Naive thymus-derived CD4-positive, alpha-beta T cell (primary cell): ENCODE results near the gene STAT6. TPM values are rescaled to one million over a fixed set of nuclear protein-coding genes. Genes with fewer than 3 reads are reported as not detected.
A peak's percentile ranks its signal among the peaks of the same experiment; 100 is the strongest.
"Not testable (repeated sequence)": the region's sequence is repeated elsewhere in the genome, so short reads cannot be mapped to it uniquely, and the experiment has no call there.

Experiments used
- ATAC-seq: fragments of 150-1000 bp; cut with Tn5 transposase; 2 replicates; pipeline ENCODE4 v1.10.0; 2021; ENCODE audit warnings: mild to moderate bottlenecking, moderate library complexity
- CTCF ChIA-PET: fragments of 350-600 bp; sonication (Branson Sonifier 250); formaldehyde crosslinking; loops from one replicate; lab custom pipeline; 2021; ENCODE audit warnings: antibody characterized with exemption; lab: Charles Lee
- POLR2A ChIA-PET: fragments of 350-600 bp; sonication (Branson Sonifier 250); formaldehyde crosslinking; loops from one replicate; lab custom pipeline; 2021; ENCODE audit warnings: antibody characterized with exemption, inconsistent platforms; lab: Charles Lee
- DNase-seq, 9 donors: peaks; one replicate each; pipeline versions ENCODE4 v3.0.0 to v3.0.0-alpha.2; 2020 to 2022; ENCODE audit warnings: mixed read lengths in 1 of 9
- H3K27ac ChIP-seq: one replicate; pipeline ENCODE4 v1.7.0; 2013; ENCODE audit warnings: mild to moderate bottlenecking, low read depth, low read length, moderate library complexity
- H3K27me3 ChIP-seq, 2 donors: one replicate each; pipeline ENCODE4 v1.7.0; 2013; ENCODE audit warnings: low read length in 2 of 2, mild to moderate bottlenecking in 2 of 2, moderate library complexity in 2 of 2; ENCODE audit not compliant: control insufficient read depth in 2 of 2, insufficient read depth in 2 of 2
- H3K36me3 ChIP-seq, 3 experiments: 1 replicate in 2 of 3; 2 replicates in 1 of 3; pipeline ENCODE4 v1.7.0; 2013; ENCODE audit warnings: low read length in 3 of 3, mild to moderate bottlenecking in 3 of 3, moderate library complexity in 1 of 3; ENCODE audit not compliant: insufficient read depth in 3 of 3, control insufficient read depth in 2 of 3
- H3K4me1 ChIP-seq, 2 donors: one replicate each; pipeline ENCODE4 v1.7.0; 2013; ENCODE audit warnings: low read length in 2 of 2, mild to moderate bottlenecking in 2 of 2, moderate library complexity in 1 of 2; ENCODE audit not compliant: control insufficient read depth in 2 of 2, insufficient read depth in 2 of 2
- H3K4me3 ChIP-seq: 2 replicates; pipeline ENCODE4 v1.7.0; 2013; ENCODE audit warnings: mild to moderate bottlenecking, low read length
- H3K9me3 ChIP-seq, 3 experiments: 1 replicate in 2 of 3; 2 replicates in 1 of 3; pipeline ENCODE4 v1.7.0; 2013; ENCODE audit warnings: low read length in 3 of 3; ENCODE audit not compliant: control insufficient read depth in 2 of 3
- H3K27ac Mint-ChIP-seq, 9 donors: one replicate each; pipeline ENCODE4 v1.8.0; 2020 to 2022; ENCODE audit warnings: mixed read lengths in 9 of 9, mild to moderate bottlenecking in 8 of 9, moderate library complexity in 5 of 9, inconsistent platforms in 2 of 9
- H3K27me3 Mint-ChIP-seq, 5 donors: one replicate each; pipeline ENCODE4 v1.8.0; 2021 to 2022; ENCODE audit warnings: mixed read lengths in 5 of 5, mild to moderate bottlenecking in 1 of 5
- H3K36me3 Mint-ChIP-seq, 5 donors: one replicate each; pipeline ENCODE4 v1.8.0; 2020 to 2022; ENCODE audit warnings: mixed read lengths in 5 of 5, mild to moderate bottlenecking in 3 of 5, inconsistent platforms in 1 of 5
- H3K4me1 Mint-ChIP-seq, 7 donors: one replicate each; pipeline ENCODE4 v1.8.0; 2020 to 2022; ENCODE audit warnings: mixed read lengths in 7 of 7, mild to moderate bottlenecking in 3 of 7, inconsistent platforms in 1 of 7
- H3K4me3 Mint-ChIP-seq, 10 donors: one replicate each; pipeline ENCODE4 v1.8.0; 2020 to 2022; ENCODE audit warnings: mild to moderate bottlenecking in 10 of 10, mixed read lengths in 10 of 10, moderate library complexity in 6 of 10, inconsistent platforms in 2 of 10
- H3K9me3 Mint-ChIP-seq, 11 donors: one replicate each; pipeline ENCODE4 v1.8.0; 2020 to 2022; ENCODE audit warnings: mixed read lengths in 11 of 11, mild to moderate bottlenecking in 4 of 11, inconsistent platforms in 1 of 11, moderate library complexity in 1 of 11
- intact Hi-C, 2 donors: fragments of 100-400 bp; cut with micrococcal nuclease; formaldehyde crosslinking; loops; one replicate each; pipeline ENCODE4 v1.15.1; 2023
- polyA plus RNA-seq, 2 donors: library from polyadenylated mRNA; unstranded; fragments of 300-500 nt; fragmentation: Illumina TruSeq; gene quantifications; one replicate each; pipeline ENCODE4 v1.2.3, GENCODE V29; 2021
- total RNA-seq, 6 experiments: library from RNA in 5 of 6; stranded (reverse) in 5 of 6; gene quantifications; 1 replicate in 5 of 6; 2 replicates in 1 of 6; pipeline ENCODE4 v1.2.3 and lab custom pipeline; 2021 to 2026

STAT6 gene
- total and polyA plus RNA-seq, 7 experiments from 2014 or later, result 99.3 to 403 (median 231) TPM

GRCh38 chr12:57124261-57124877, 13.2 kb upstream of the STAT6 start:
- Histone ChIP-seq H3K4me3 (no peak overlapping the region), H3K9me3 (no peaks in the 10 kb centered on the region), H3K36me3 (peaks cover 0 to 5% (median 0%) of the 10 kb centered on the region in 3 experiments), H3K27me3 (no peaks in the 10 kb centered on the region), H3K4me1 (peaks cover 0 to 6% of the 10 kb centered on the region in 2 donors), H3K27ac (no peak overlapping the region)
- H3K27me3 Mint-ChIP-seq, result peaks cover 0 to 34% (median 0%) of the 10 kb centered on the region in 5 donors
- peak; percentile 87 for ATAC-seq
- peaks cover 2 to 16% (median 6%) of the 10 kb centered on the region in 7 donors for H3K4me1 Mint-ChIP-seq
- peaks cover 0 to 7% (median 0%) of the 10 kb centered on the region in 5 donors for H3K36me3 Mint-ChIP-seq
- peaks cover 0 to 9% (median 0%) of the 10 kb centered on the region in 11 donors for H3K9me3 Mint-ChIP-seq
- ChIA-PET CTCF (interaction anchor here (0.6 to 10.8 kb wide), 24 partner anchors 8 to 334 kb away, joined by 3 to 162 read pairs (median 4); partner anchors contain the start of gene STAT6), POLR2A (interaction anchor here (1.1 to 2.6 kb wide), 3 partner anchors 13 to 398 kb away, joined by 3 to 14 read pairs (median 3); partner anchors contain the start of gene STAT6)
- H3K4me3 Mint-ChIP-seq, result peak overlapping the region in 2 of 10 donors; percentile 20 to 24
- DNase-seq, result peak; percentile 50 to 82 (median 72)
- peak overlapping the region in 2 of 9 donors; percentile 15 to 37 for H3K27ac Mint-ChIP-seq
- intact Hi-C loops, result loop anchor here (1.0 to 10.0 kb wide), 4 partner anchors 49 to 330 kb away; partner anchors contain the start of genes GLI1 (in 1 of the 2) and INHBE (in 1 of the 2)

DNA sequence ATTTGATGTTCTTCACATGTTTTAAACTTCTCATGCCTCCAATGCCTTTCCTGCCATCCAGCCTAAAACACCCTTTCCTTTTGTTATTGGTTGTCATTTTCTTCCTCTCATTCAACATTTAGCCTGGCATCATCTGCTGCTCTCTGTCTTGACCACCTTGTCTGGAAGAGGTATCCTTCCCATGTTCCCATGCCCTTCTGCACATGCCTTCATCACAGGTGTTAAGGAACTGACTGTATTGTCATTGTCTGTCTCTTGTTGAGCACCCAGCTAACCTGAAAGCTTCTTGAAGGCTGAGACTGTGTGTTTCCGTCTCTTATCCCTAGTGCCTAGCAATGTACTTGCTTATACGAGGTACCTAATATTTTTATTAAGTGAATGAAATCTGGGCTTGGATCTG, 12.7 kb upstream of the STAT6 start:
- peaks cover 0 to 7% (median 0%) of the 10 kb centered on the region in 5 donors for H3K36me3 Mint-ChIP-seq
- H3K4me3 ChIP-seq, result no peak overlapping the region
- POLR2A ChIA-PET, result interaction anchor here (1.1 to 2.6 kb wide), 4 partner anchors 12 to 398 kb away, joined by 3 to 14 read pairs (median 4); partner anchors contain the start of gene STAT6
- no peak overlapping the region for H3K4me3 Mint-ChIP-seq
- H3K4me1 Mint-ChIP-seq, result peaks cover 5 to 16% (median 8%) of the 10 kb centered on the region in 7 donors
- no peak for ATAC-seq
- no peaks in the 10 kb centered on the region for H3K9me3 ChIP-seq
- peaks cover 0 to 9% (median 0%) of the 10 kb centered on the region in 11 donors for H3K9me3 Mint-ChIP-seq
- H3K36me3 ChIP-seq, result peaks cover 0 to 5% (median 0%) of the 10 kb centered on the region in 3 experiments
- no peaks in the 10 kb centered on the region for H3K27me3 ChIP-seq
- no peak overlapping the region for H3K27ac ChIP-seq
- CTCF ChIA-PET, result interaction anchor here (0.6 to 10.8 kb wide), 22 partner anchors 7 to 480 kb away, joined by 3 to 162 read pairs (median 4); partner anchors contain the start of gene STAT6
- H3K27ac Mint-ChIP-seq, result peak overlapping the region in 2 of 9 donors; percentile 15 to 37
- intact Hi-C loops, result loop anchor here (1.0 to 10.0 kb wide), 4 partner anchors 49 to 331 kb away; partner anchors contain the start of genes GLI1 (in 1 of the 2) and INHBE (in 1 of the 2)
- no peak for DNase-seq
- peaks cover 0 to 34% (median 0%) of the 10 kb centered on the region in 5 donors for H3K27me3 Mint-ChIP-seq
- H3K4me1 ChIP-seq, result peaks cover 0 to 6% of the 10 kb centered on the region in 2 donors

DNA sequence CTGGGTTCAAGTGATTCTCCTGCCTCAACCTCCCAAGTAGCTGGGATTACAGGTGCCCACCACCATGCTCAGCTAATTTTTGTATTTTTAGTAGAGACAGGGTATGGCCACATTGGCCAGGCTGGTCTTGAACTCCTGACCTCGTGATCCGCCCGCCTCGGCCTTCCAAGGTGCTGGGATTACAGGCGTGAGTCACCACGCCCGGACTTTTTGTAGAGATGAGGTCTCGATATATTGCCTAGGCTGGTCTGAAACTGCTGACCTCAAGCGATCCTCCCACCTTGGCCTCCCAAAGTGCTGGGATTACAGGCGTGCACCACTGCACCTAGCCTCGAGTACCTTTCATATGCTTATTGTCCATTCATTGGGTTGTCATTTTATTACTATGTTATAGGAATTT, 9.6 kb upstream of the STAT6 start:
- H3K27ac ChIP-seq, H3K4me3 ChIP-seq, H3K9me3 ChIP-seq, H3K9me3 Mint-ChIP-seq, H3K4me3 Mint-ChIP-seq, H3K4me1 ChIP-seq, ATAC-seq, DNase-seq, H3K36me3 ChIP-seq, H3K27ac Mint-ChIP-seq, H3K36me3 Mint-ChIP-seq, POLR2A ChIA-PET, H3K27me3 ChIP-seq: not testable (repeated sequence)
- CTCF ChIA-PET, result interaction anchor here (1.1 to 10.8 kb wide), 3 partner anchors 9 to 112 kb away, joined by 3 to 162 read pairs (median 9); no protein-coding TSS in a partner anchor
- peaks cover 0 to 10% (median 5%) of the 10 kb centered on the region in 7 donors for H3K4me1 Mint-ChIP-seq
- intact Hi-C loops, result loop anchor here in 1 of 2 donors (10.0 kb wide), 1 partner anchor 334 kb away; the partner anchor contains the start of genes GLI1 and INHBE
- peaks cover 0 to 24% (median 0%) of the 10 kb centered on the region in 5 donors for H3K27me3 Mint-ChIP-seq

- H3K9me3 Mint-ChIP-seq, result peaks cover 0 to 9% (median 0%) of the 10 kb centered on the region in 11 donors
- no peak overlapping the region for H3K27ac ChIP-seq
- ATAC-seq, result no peak
- no peaks in the 10 kb centered on the region for H3K9me3 ChIP-seq
- peaks cover 0 to 9% (median 5%) of the 10 kb centered on the region in 7 donors for H3K4me1 Mint-ChIP-seq
- peaks cover 0 to 7% (median 0%) of the 10 kb centered on the region in 5 donors for H3K36me3 Mint-ChIP-seq
- H3K36me3 ChIP-seq, result no peaks in the 10 kb centered on the region
- no peaks in the 10 kb centered on the region for H3K4me1 ChIP-seq
- DNase-seq, result no peak
- H3K4me3 ChIP-seq, result no peak overlapping the region
- no peaks in the 10 kb centered on the region for H3K27me3 ChIP-seq
- no peak overlapping the region for H3K27ac Mint-ChIP-seq
- H3K4me3 Mint-ChIP-seq, result no peak overlapping the region
- H3K27me3 Mint-ChIP-seq, result peaks cover 0 to 15% (median 0%) of the 10 kb centered on the region in 5 donors
- POLR2A ChIA-PET, result no interaction called here
- CTCF ChIA-PET, result interaction anchor here (0.5 to 10.8 kb wide), 4 partner anchors 12 to 94 kb away, joined by 3 to 162 read pairs (median 3); no protein-coding TSS in a partner anchor
- intact Hi-C loops, result loop anchor here in 1 of 2 donors (10.0 kb wide), 1 partner anchor 335 kb away; the partner anchor contains the start of genes GLI1 and INHBE
These were observed 8.3 kb upstream of the STAT6 start for GRCh38 chr12:57119294-57120085.

GRCh38 chr12:57118711-57119271, 7.6 kb upstream of the STAT6 start:
- no peak overlapping the region for H3K27ac ChIP-seq
- H3K4me1 Mint-ChIP-seq, result peaks cover 0 to 6% (median 0%) of the 10 kb centered on the region in 7 donors
- H3K36me3 ChIP-seq, result no peaks in the 10 kb centered on the region
- no peak overlapping the region for H3K27ac Mint-ChIP-seq
- POLR2A ChIA-PET, result interaction anchor here (1.7 kb wide), 1 partner anchor 50 kb away, joined by 4 read pairs; no protein-coding TSS in a partner anchor
- intact Hi-C loops, result no loop called here
- CTCF ChIA-PET, result interaction anchor here (1.0 to 10.8 kb wide), 4 partner anchors 13 to 344 kb away, joined by 3 to 162 read pairs (median 6); no protein-coding TSS in a partner anchor
- ATAC-seq (peak; percentile 77), DNase-seq (no peak)
- no peak overlapping the region for H3K4me3 Mint-ChIP-seq
- no peaks in the 10 kb centered on the region for H3K4me1 ChIP-seq
- no peaks in the 10 kb centered on the region for H3K9me3 ChIP-seq
- peaks cover 0 to 5% (median 0%) of the 10 kb centered on the region in 11 donors for H3K9me3 Mint-ChIP-seq
- peaks cover 0 to 5% (median 0%) of the 10 kb centered on the region in 5 donors for H3K36me3 Mint-ChIP-seq
- no peak overlapping the region for H3K4me3 ChIP-seq
- peaks cover 0 to 11% (median 0%) of the 10 kb centered on the region in 5 donors for H3K27me3 Mint-ChIP-seq
- no peaks in the 10 kb centered on the region for H3K27me3 ChIP-seq
